OCI-LY3 (cell line): ENCODE measurements around the gene CBR1.

Source experiments
- H2AFZ ChIP-seq: fragments of 200-600, 300-600 bp; shearing (Covaris generic); 2 replicates; pipeline ENCODE4 v1.6.0; 2014; ENCODE audit warnings: antibody characterized with exemption, low read depth, low read length
- H3K27ac ChIP-seq: fragments of 200-600, 300-600 bp; sonication (generic); 2 replicates; pipeline ENCODE4 v1.5.1; 2014; ENCODE audit warnings: mild to moderate bottlenecking, low read length, moderate library complexity, mixed read lengths
- H3K27me3 ChIP-seq: fragments of 200-600, 300-600 bp; sonication (generic); 2 replicates; pipeline ENCODE4 v1.6.1; 2014; ENCODE audit warnings: low read depth, low read length, mixed read lengths
- H3K36me3 ChIP-seq: fragments of 200-600, 300-600 bp; sonication (generic); replicated peaks from 2 replicates; pipeline ENCODE3; 2014; ENCODE audit warnings: low read depth, low read length, mixed read lengths
- H3K4me1 ChIP-seq: fragments of 300-600, 200-600 bp; sonication (generic); 2 replicates; pipeline ENCODE4 v1.6.1; 2014; ENCODE audit warnings: low read length, mixed read lengths
- H3K4me2 ChIP-seq: fragments of 200-600, 300-600 bp; sonication (generic); 2 replicates; pipeline ENCODE4 v1.6.1; 2014; ENCODE audit warnings: low read length, mixed read lengths
- H3K4me3 ChIP-seq: fragments of 300-600, 200-600 bp; sonication (generic); 2 replicates; pipeline ENCODE4 v1.5.1; 2014; ENCODE audit warnings: antibody characterized with exemption, mild to moderate bottlenecking, low read length, moderate library complexity
- H3K79me2 ChIP-seq: fragments of 300-600, 200-600 bp; shearing (Covaris generic); 2 replicates; pipeline ENCODE4 v1.6.1; 2014; ENCODE audit warnings: mild to moderate bottlenecking, low read length, mixed read lengths
- H3K9ac ChIP-seq: fragments of 300-600, 200-600 bp; shearing (Covaris generic); 2 replicates; pipeline ENCODE4 v1.6.0; 2014; ENCODE audit warnings: mild to moderate bottlenecking, low read length, moderate library complexity
- H3K9me3 ChIP-seq: fragments of 200-600, 300-600 bp; shearing (Covaris generic); 2 replicates; pipeline ENCODE4 v1.6.1; 2014; ENCODE audit warnings: low read length, mixed read lengths; ENCODE audit not compliant: insufficient read depth
- H4K20me1 ChIP-seq: fragments of 200-600, 300-600 bp; sonication (generic); 2 replicates; pipeline ENCODE4 v1.6.1; 2016; ENCODE audit warnings: low read length, mixed read lengths; ENCODE audit not compliant: insufficient read depth
- CTCF ChIP-seq: fragments of 200-600, 300-600 bp; sonication (generic); IDR thresholded peaks from 2 replicates; pipeline ENCODE4 v1.5.1; 2014; ENCODE audit warnings: antibody characterized with exemption, low read length, low read depth
- EZH2phosphoT487 ChIP-seq: fragments of 200-600 bp; shearing (Covaris generic); IDR thresholded peaks from 2 replicates; pipeline ENCODE4 v1.6.1; 2018; ENCODE audit warnings: antibody characterized with exemption, mixed run types, low read depth

The CBR1 gene

GRCh38 chr21:36044056-36044455 is 25.8 kb upstream of the CBR1 start:
- Histone ChIP-seq H3K4me1 (no peaks in the 10 kb centered on the region), H3K27ac (no peak overlapping the region), H3K4me3 (no peak overlapping the region), H4K20me1 (no peaks in the 10 kb centered on the region), H3K4me2 (no peak overlapping the region), H3K27me3 (no peaks in the 10 kb centered on the region), H3K9ac (no peak overlapping the region), H3K79me2 (no peaks in the 10 kb centered on the region), H2AFZ (no peak overlapping the region), H3K36me3 (peaks cover 21% of the 10 kb centered on the region), H3K9me3 (no peaks in the 10 kb centered on the region)
- TF ChIP-seq EZH2phosphoT487 (no peak), CTCF (no peak)

GRCh38 chr21:36045993-36046392 is 23.8 kb upstream of the CBR1 start:
- Histone ChIP-seq H3K79me2 (no peaks in the 10 kb centered on the region), H3K4me3 (no peak overlapping the region), H3K9me3 (no peaks in the 10 kb centered on the region), H2AFZ (no peak overlapping the region), H3K9ac (no peak overlapping the region), H3K27ac (no peak overlapping the region), H3K4me2 (no peak overlapping the region), H3K27me3 (no peaks in the 10 kb centered on the region), H4K20me1 (no peaks in the 10 kb centered on the region), H3K36me3 (peaks cover 24% of the 10 kb centered on the region), H3K4me1 (no peaks in the 10 kb centered on the region)
- TF ChIP-seq EZH2phosphoT487 (no peak), CTCF (no peak)

- H3K27me3 ChIP-seq, result no peaks in the 10 kb centered on the region
- peaks cover 21% of the 10 kb centered on the region for H3K36me3 ChIP-seq
- no peaks in the 10 kb centered on the region for H3K4me1 ChIP-seq
- TF ChIP-seq CTCF (no peak), EZH2phosphoT487 (no peak)
- no peaks in the 10 kb centered on the region for H3K9me3 ChIP-seq
- no peak overlapping the region for H3K4me2 ChIP-seq
- H3K27ac ChIP-seq, result no peak overlapping the region
- H4K20me1 ChIP-seq, result no peaks in the 10 kb centered on the region
- H3K4me3 ChIP-seq, result no peak overlapping the region
- H2AFZ ChIP-seq, result no peak overlapping the region
- no peak overlapping the region for H3K9ac ChIP-seq
- no peaks in the 10 kb centered on the region for H3K79me2 ChIP-seq
Observed at GRCh38 chr21:36047139-36047538, 22.7 kb upstream of the CBR1 start.

- Histone ChIP-seq H3K79me2 (no peaks in the 10 kb centered on the region), H3K9me3 (no peaks in the 10 kb centered on the region), H3K27ac (no peak overlapping the region), H4K20me1 (no peaks in the 10 kb centered on the region), H3K4me3 (no peak overlapping the region), H3K4me1 (no peaks in the 10 kb centered on the region), H3K9ac (no peak overlapping the region), H3K4me2 (no peak overlapping the region), H2AFZ (no peak overlapping the region), H3K27me3 (no peaks in the 10 kb centered on the region), H3K36me3 (peaks cover 21% of the 10 kb centered on the region)
- TF ChIP-seq CTCF (no peak), EZH2phosphoT487 (no peak)
Observed at GRCh38 chr21:36048357-36048756, 21.5 kb upstream of the CBR1 start.
